ENCODE measurements around the gene CREB3L4. TPM values are rescaled to one million over a fixed set of nuclear protein-coding genes. Genes with fewer than 3 reads are reported as not detected.

The CREB3L4 gene
- total RNA-seq, 1 experiment from 2014 or later = 12.3 TPM

DNA sequence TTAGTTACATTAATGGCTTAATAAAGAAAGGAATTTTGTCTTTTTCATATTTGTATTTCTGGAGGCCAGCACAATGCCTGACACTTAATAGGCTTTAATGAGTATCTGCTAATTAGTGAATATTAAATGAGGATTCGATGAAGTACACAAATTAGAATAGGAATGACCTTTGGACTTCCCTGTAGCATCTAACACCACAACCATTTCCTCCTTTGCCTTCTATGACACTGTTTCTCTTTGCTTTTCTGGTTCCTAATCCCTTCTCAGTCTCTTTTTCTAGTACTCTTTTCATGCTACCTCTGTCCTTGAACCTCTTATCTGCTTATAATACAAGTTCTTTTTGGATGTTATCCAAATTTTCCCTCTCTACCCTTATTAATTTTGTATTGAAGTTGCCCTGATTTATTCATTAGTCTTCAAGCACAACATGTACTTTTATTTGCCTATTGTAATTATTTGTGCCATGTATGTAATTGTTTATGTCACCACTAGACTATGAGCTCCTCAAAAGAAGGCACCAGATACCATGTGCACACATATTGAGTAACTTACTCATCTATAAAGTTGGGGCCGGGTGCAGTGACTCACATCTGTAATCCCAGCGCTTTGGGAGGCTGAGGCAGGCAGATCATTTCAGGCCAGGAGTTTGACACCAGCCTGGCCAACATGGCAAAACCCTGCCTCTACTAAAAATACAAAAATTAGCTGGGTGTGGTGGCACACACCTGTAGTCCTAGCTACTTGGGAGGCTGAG is 46.6 kb downstream of the CREB3L4 start:
- no peak for ATAC-seq
- H3K4me3 ChIP-seq (ENCODE audit: low read depth in 2 of 2, low read length in 2 of 2) = no peak overlapping the region
- in situ Hi-C loops (cut with HindIII; ENCODE audit: low pct_unique_long_range_greater_than_20kb, low sequenced_read_pairs) (no loop called here), intact Hi-C loops (cut with micrococcal nuclease; ENCODE audit: unreplicated experiment) (no loop called here)
- no peaks in the 10 kb centered on the region for H3K36me3 ChIP-seq (ENCODE audit: control insufficient read depth, insufficient read depth, low read length)
- H3K9me3 ChIP-seq (ENCODE audit: control insufficient read depth, insufficient read depth, low read depth, low read length) = no peaks in the 10 kb centered on the region
- no peaks in the 10 kb centered on the region for H3K4me1 ChIP-seq (ENCODE audit: control insufficient read depth, insufficient read depth, low read length)
- no peaks in the 10 kb centered on the region for H3K27me3 ChIP-seq (ENCODE audit: control insufficient read depth, insufficient read depth, low read length)
- TF ChIP-seq, protein P1, sequence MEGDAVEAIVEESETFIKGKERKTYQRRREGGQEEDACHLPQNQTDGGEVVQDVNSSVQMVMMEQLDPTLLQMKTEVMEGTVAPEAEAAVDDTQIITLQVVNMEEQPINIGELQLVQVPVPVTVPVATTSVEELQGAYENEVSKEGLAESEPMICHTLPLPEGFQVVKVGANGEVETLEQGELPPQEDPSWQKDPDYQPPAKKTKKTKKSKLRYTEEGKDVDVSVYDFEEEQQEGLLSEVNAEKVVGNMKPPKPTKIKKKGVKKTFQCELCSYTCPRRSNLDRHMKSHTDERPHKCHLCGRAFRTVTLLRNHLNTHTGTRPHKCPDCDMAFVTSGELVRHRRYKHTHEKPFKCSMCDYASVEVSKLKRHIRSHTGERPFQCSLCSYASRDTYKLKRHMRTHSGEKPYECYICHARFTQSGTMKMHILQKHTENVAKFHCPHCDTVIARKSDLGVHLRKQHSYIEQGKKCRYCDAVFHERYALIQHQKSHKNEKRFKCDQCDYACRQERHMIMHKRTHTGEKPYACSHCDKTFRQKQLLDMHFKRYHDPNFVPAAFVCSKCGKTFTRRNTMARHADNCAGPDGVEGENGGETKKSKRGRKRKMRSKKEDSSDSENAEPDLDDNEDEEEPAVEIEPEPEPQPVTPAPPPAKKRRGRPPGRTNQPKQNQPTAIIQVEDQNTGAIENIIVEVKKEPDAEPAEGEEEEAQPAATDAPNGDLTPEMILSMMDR (IDR thresholded peaks at IDR 0.05) = no peak
- no peak for TF ChIP-seq SIN3A (IDR thresholded peaks at IDR 0.05; ENCODE audit: borderline replicate concordance, insufficient read depth, low read depth, low read length)
- no peak for TF ChIP-seq POLR2AphosphoS5 (IDR thresholded peaks at IDR 0.05; ENCODE audit: low read depth, low read length)
- TF ChIP-seq TCF7L2 (IDR thresholded peaks at IDR 0.05; ENCODE audit: low read depth, low read length) = no peak
- TF ChIP-seq, protein P2, sequence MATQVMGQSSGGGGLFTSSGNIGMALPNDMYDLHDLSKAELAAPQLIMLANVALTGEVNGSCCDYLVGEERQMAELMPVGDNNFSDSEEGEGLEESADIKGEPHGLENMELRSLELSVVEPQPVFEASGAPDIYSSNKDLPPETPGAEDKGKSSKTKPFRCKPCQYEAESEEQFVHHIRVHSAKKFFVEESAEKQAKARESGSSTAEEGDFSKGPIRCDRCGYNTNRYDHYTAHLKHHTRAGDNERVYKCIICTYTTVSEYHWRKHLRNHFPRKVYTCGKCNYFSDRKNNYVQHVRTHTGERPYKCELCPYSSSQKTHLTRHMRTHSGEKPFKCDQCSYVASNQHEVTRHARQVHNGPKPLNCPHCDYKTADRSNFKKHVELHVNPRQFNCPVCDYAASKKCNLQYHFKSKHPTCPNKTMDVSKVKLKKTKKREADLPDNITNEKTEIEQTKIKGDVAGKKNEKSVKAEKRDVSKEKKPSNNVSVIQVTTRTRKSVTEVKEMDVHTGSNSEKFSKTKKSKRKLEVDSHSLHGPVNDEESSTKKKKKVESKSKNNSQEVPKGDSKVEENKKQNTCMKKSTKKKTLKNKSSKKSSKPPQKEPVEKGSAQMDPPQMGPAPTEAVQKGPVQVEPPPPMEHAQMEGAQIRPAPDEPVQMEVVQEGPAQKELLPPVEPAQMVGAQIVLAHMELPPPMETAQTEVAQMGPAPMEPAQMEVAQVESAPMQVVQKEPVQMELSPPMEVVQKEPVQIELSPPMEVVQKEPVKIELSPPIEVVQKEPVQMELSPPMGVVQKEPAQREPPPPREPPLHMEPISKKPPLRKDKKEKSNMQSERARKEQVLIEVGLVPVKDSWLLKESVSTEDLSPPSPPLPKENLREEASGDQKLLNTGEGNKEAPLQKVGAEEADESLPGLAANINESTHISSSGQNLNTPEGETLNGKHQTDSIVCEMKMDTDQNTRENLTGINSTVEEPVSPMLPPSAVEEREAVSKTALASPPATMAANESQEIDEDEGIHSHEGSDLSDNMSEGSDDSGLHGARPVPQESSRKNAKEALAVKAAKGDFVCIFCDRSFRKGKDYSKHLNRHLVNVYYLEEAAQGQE (IDR thresholded peaks at IDR 0.05; ENCODE audit: insufficient read depth in 1 of 2, low read depth in 2 of 2, low read length in 1 of 2) = no peak
- no peak for DNase-seq (ENCODE audit: low read depth, low spot score)
- POLR2A ChIA-PET = no interaction called here
- CTCF ChIA-PET = no interaction called here
- BruUV-seq (replicated peaks) = no TSS peak
- no peak overlapping the region for H3K27ac ChIP-seq (ENCODE audit: low read length)

DNA sequence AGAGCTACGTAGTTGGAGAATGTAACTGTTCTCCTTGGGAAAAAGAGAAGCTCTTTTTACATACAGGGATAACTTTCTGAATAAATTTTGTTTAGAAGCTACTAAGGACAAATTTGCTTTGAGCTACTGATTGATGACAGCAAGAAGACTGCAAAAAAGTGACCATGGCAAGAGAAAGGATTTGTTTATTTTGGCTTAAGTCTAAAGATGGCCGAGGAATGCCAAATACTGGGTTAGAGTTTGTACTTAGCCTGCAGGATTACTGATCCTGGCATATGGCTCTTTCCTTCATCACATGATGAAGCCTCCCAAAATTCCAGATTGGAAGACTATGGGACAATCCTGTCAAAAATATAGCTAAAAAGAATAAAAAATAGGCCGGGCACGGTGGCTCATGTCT is 51.6 kb downstream of the CREB3L4 start:
- Histone ChIP-seq H3K36me3 (ENCODE audit: control insufficient read depth, insufficient read depth, low read length) (no peaks in the 10 kb centered on the region), H3K4me3 (ENCODE audit: low read depth in 2 of 2, low read length in 2 of 2) (no peak overlapping the region), H3K27ac (ENCODE audit: low read length) (no peak overlapping the region), H3K9me3 (ENCODE audit: control insufficient read depth, insufficient read depth, low read depth, low read length) (no peaks in the 10 kb centered on the region), H3K27me3 (ENCODE audit: control insufficient read depth, insufficient read depth, low read length) (no peaks in the 10 kb centered on the region), H3K4me1 (ENCODE audit: control insufficient read depth, insufficient read depth, low read length) (no peaks in the 10 kb centered on the region)
- no peak for ATAC-seq
- POLR2A ChIA-PET = interaction anchor here (0.7 kb wide), 1 partner anchor 29 kb away, joined by 3 read pairs; the partner anchor contains the start of gene RPS27
- intact Hi-C loops (cut with micrococcal nuclease; ENCODE audit: unreplicated experiment) (no loop called here), in situ Hi-C loops (cut with HindIII; ENCODE audit: low pct_unique_long_range_greater_than_20kb, low sequenced_read_pairs) (no loop called here)
- TF ChIP-seq POLR2AphosphoS5 (IDR thresholded peaks at IDR 0.05; ENCODE audit: low read depth, low read length) = no peak
- TF ChIP-seq, protein P1 (IDR thresholded peaks at IDR 0.05) = no peak
- TF ChIP-seq SIN3A (IDR thresholded peaks at IDR 0.05; ENCODE audit: borderline replicate concordance, insufficient read depth, low read depth, low read length) = no peak
- no peak for TF ChIP-seq TCF7L2 (IDR thresholded peaks at IDR 0.05; ENCODE audit: low read depth, low read length)
- TF ChIP-seq, protein P2 (IDR thresholded peaks at IDR 0.05; ENCODE audit: insufficient read depth in 1 of 2, low read depth in 2 of 2, low read length in 1 of 2) = no peak
- no TSS peak for BruUV-seq (replicated peaks)
- DNase-seq (ENCODE audit: low read depth, low spot score) = no peak
- CTCF ChIA-PET = interaction anchor here (0.6 kb wide), 1 partner anchor 10 kb away, joined by 14 read pairs; no protein-coding TSS in a partner anchor

Data from Panc1 (cell line).